HEK293T (cell line): Measurements from ENCODE around the gene TMA7.

ENCODE experiments used
- BHLHE40 ChIP-seq: fragments of 450-650 bp; IDR thresholded peaks from 2 replicates; pipeline ENCODE4 v1.6.1; 2016; ENCODE audit warnings: mild to moderate bottlenecking, moderate library complexity, borderline replicate concordance
- FOXA1 ChIP-seq: fragments of 450-650 bp; IDR thresholded peaks from 2 replicates; pipeline ENCODE4 v1.6.1; 2016; ENCODE audit warnings: mild to moderate bottlenecking
- FOXK2 ChIP-seq: fragments of 450-650 bp; IDR thresholded peaks from 2 replicates; pipeline ENCODE4 v1.6.1; 2016; ENCODE audit warnings: mild to moderate bottlenecking
- FOXM1 ChIP-seq: fragments of 450-650 bp; IDR thresholded peaks from 2 replicates; pipeline ENCODE4 v1.6.1; 2017; ENCODE audit warnings: mild to moderate bottlenecking, borderline replicate concordance
- HDGF ChIP-seq: fragments of 450-650 bp; IDR thresholded peaks from 2 replicates; pipeline ENCODE4 v1.6.1; 2017; ENCODE audit warnings: antibody characterized with exemption, borderline replicate concordance
- L3MBTL2 ChIP-seq: fragments of 450-650 bp; conservative IDR thresholded peaks from 2 replicates; pipeline ENCODE4 v1.6.1; 2016; ENCODE audit warnings: mild to moderate bottlenecking
- SP1 ChIP-seq: fragments of 450-650 bp; IDR thresholded peaks from 2 replicates; pipeline ENCODE4 v1.6.1; 2017
- SUZ12 ChIP-seq: fragments of 450-650 bp; IDR thresholded peaks from 2 replicates; pipeline ENCODE4 v1.6.1; 2016; ENCODE audit warnings: mild to moderate bottlenecking
- TARDBP ChIP-seq: fragments of 450-650 bp; IDR thresholded peaks from 2 replicates; pipeline ENCODE4 v1.6.1; 2016
- ZNF384 ChIP-seq: fragments of 450-650 bp; IDR thresholded peaks from 2 replicates; pipeline ENCODE4 v1.6.1; 2016

DNA sequence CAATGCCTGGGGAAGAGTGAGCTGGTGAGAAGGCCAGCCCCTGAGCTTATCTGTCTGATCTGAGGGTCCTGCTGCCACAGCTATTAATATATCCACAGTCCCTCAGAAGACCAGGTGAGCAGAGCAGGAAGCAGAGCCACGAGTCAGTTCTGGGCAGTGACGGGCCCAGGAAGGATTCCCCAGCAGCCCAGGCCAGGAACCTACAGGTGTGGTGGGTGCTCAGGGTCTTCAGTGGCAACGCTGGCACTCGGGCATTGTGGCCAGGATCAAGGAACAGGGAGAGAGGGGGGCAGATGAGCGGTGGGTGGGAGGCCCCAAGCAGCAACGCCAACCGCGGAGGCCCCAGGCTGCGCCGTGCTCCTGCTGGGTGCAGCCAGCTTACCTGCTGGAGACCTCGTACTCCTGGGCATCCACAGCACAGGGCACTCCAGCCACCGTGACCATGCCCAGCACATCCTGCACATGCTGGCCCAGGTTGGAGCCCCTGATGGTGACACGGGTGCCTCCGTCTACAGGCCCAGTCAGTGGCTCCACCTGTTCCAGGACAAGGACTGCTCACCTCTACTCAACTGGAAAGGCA, 22.4 kb upstream of the TMA7 start:
- no peak for TF ChIP-seq SUZ12
- no peak for TF ChIP-seq SP1
- no peak for TF ChIP-seq FOXA1
- no peak for TF ChIP-seq BHLHE40
- no peak for TF ChIP-seq FOXK2
- no peak for TF ChIP-seq FOXM1
- no peak for TF ChIP-seq TARDBP
- TF ChIP-seq L3MBTL2 = no peak
- TF ChIP-seq HDGF = no peak
- TF ChIP-seq ZNF384 = no peak
